ENCODE measurements around the gene CEP112.

Gene CEP112

GRCh38 chr17:65790241-65790640, 401.7 kb downstream of the CEP112 start:
- Histone ChIP-seq H3K4me1 (ENCODE audit: low read length) (no peaks in the 10 kb centered on the region), H3K9me3 (replicated peaks; ENCODE audit: insufficient read depth, low read length) (no peaks in the 10 kb centered on the region), H3K27me3 (replicated peaks; ENCODE audit: insufficient read depth, low read length) (no peaks in the 10 kb centered on the region), H4K20me1 (ENCODE audit: insufficient read depth, low read length) (no peaks in the 10 kb centered on the region), H3K36me3 (replicated peaks; ENCODE audit: insufficient read depth, low read length) (no peaks in the 10 kb centered on the region), H3K79me2 (ENCODE audit: low read length) (no peaks in the 10 kb centered on the region), H3K4me3 (ENCODE audit: low read length) (no peak overlapping the region), H3K4me2 (ENCODE audit: low read depth, low read length) (no peak overlapping the region), H2AFZ (ENCODE audit: low read length) (no peak overlapping the region), H3F3A (ENCODE audit: insufficient read depth, low read length) (no peaks in the 10 kb centered on the region), H3K9me2 (replicated peaks; ENCODE audit: insufficient read depth, low read length) (no peaks in the 10 kb centered on the region), H3K27ac (ENCODE audit: low read length) (no peak overlapping the region), H3K9ac (ENCODE audit: low read length) (no peak overlapping the region)
- TF ChIP-seq, protein P1, sequence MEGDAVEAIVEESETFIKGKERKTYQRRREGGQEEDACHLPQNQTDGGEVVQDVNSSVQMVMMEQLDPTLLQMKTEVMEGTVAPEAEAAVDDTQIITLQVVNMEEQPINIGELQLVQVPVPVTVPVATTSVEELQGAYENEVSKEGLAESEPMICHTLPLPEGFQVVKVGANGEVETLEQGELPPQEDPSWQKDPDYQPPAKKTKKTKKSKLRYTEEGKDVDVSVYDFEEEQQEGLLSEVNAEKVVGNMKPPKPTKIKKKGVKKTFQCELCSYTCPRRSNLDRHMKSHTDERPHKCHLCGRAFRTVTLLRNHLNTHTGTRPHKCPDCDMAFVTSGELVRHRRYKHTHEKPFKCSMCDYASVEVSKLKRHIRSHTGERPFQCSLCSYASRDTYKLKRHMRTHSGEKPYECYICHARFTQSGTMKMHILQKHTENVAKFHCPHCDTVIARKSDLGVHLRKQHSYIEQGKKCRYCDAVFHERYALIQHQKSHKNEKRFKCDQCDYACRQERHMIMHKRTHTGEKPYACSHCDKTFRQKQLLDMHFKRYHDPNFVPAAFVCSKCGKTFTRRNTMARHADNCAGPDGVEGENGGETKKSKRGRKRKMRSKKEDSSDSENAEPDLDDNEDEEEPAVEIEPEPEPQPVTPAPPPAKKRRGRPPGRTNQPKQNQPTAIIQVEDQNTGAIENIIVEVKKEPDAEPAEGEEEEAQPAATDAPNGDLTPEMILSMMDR (IDR thresholded peaks at IDR 0.05; ENCODE audit: low read length) = no peak
- TF ChIP-seq EZH2phosphoT487 (IDR thresholded peaks at IDR 0.05; ENCODE audit: low read length) (no peak), EZH2 (optimal IDR thresholded peaks at IDR 0.05; ENCODE audit: low read depth, low read length) (no peak)
- DNase-seq = no peak

DNA sequence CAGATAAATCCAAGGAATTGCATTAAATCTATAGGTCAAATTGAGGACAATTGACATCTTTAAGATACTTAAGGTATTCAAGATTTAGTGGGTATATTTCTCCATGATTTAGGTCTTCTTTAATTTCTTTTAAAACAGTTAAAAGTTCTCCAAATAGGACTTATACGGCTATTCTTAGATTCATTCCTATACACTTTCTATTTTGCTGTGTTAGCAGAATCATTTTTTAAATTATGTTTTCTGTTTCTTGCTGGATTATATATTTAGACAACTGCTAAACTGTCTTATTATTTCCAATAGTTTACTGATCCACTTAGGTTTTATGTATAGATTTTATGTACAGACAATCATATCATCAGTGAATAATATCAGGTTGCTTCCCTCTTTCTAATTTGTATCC, 404.4 kb downstream of the CEP112 start:
- no peak overlapping the region for H2AFZ ChIP-seq (ENCODE audit: low read length)
- H4K20me1 ChIP-seq (ENCODE audit: insufficient read depth, low read length) = no peaks in the 10 kb centered on the region
- no peaks in the 10 kb centered on the region for H3K79me2 ChIP-seq (ENCODE audit: low read length)
- no peaks in the 10 kb centered on the region for H3K4me1 ChIP-seq (ENCODE audit: low read length)
- H3K9me2 ChIP-seq (replicated peaks; ENCODE audit: insufficient read depth, low read length) = no peaks in the 10 kb centered on the region
- H3K27ac ChIP-seq (ENCODE audit: low read length) = no peak overlapping the region
- no peak for TF ChIP-seq EZH2 (optimal IDR thresholded peaks at IDR 0.05; ENCODE audit: low read depth, low read length)
- no peak for TF ChIP-seq EZH2phosphoT487 (IDR thresholded peaks at IDR 0.05; ENCODE audit: low read length)
- TF ChIP-seq, protein P1 (IDR thresholded peaks at IDR 0.05; ENCODE audit: low read length) = no peak
- no peak overlapping the region for H3K4me2 ChIP-seq (ENCODE audit: low read depth, low read length)
- H3K27me3 ChIP-seq (replicated peaks; ENCODE audit: insufficient read depth, low read length) = no peaks in the 10 kb centered on the region
- H3K9me3 ChIP-seq (replicated peaks; ENCODE audit: insufficient read depth, low read length) = no peaks in the 10 kb centered on the region
- H3K36me3 ChIP-seq (replicated peaks; ENCODE audit: insufficient read depth, low read length) = no peaks in the 10 kb centered on the region
- no peak for DNase-seq
- no peak overlapping the region for H3K4me3 ChIP-seq (ENCODE audit: low read length)
- no peaks in the 10 kb centered on the region for H3F3A ChIP-seq (ENCODE audit: insufficient read depth, low read length)
- no peak overlapping the region for H3K9ac ChIP-seq (ENCODE audit: low read length)

DNA sequence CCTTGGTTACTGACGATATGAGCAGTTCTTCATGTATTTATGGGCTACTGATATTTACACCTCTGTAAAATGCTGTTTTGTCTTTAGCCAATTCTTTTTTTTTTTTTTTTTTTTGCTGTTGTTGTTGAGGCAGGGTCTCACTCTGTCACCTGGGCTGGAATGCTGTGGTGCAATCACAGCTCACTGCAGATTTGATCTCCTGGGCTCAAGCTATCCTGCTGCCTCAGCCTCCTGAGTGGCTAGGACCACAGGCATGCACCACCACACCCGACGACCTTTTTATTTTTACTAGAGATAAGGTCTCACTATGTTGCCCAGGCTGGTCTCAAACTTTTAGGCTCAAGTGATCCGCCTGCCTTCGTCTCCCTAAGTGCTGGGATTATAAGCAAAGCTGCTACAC, 405.5 kb downstream of the CEP112 start:
- Histone ChIP-seq H3K4me1 (ENCODE audit: low read length) (no peaks in the 10 kb centered on the region), H3K27ac (ENCODE audit: low read length) (no peak overlapping the region), H3K27me3 (replicated peaks; ENCODE audit: insufficient read depth, low read length) (no peaks in the 10 kb centered on the region), H3K4me3 (ENCODE audit: low read length) (no peak overlapping the region), H4K20me1 (ENCODE audit: insufficient read depth, low read length) (no peaks in the 10 kb centered on the region), H3F3A (ENCODE audit: insufficient read depth, low read length) (no peaks in the 10 kb centered on the region), H3K4me2 (ENCODE audit: low read depth, low read length) (no peak overlapping the region), H3K9me3 (replicated peaks; ENCODE audit: insufficient read depth, low read length) (no peaks in the 10 kb centered on the region), H2AFZ (ENCODE audit: low read length) (no peak overlapping the region), H3K9me2 (replicated peaks; ENCODE audit: insufficient read depth, low read length) (no peaks in the 10 kb centered on the region), H3K9ac (ENCODE audit: low read length) (no peak overlapping the region), H3K79me2 (ENCODE audit: low read length) (no peaks in the 10 kb centered on the region), H3K36me3 (replicated peaks; ENCODE audit: insufficient read depth, low read length) (no peaks in the 10 kb centered on the region)
- no peak for TF ChIP-seq EZH2phosphoT487 (IDR thresholded peaks at IDR 0.05; ENCODE audit: low read length)
- TF ChIP-seq, protein P1 (IDR thresholded peaks at IDR 0.05; ENCODE audit: low read length) = no peak
- no peak for DNase-seq

Data from MM.1S (cell line).